ENCODE data around the gene ARHGAP31.

The ARHGAP31 gene

DNA sequence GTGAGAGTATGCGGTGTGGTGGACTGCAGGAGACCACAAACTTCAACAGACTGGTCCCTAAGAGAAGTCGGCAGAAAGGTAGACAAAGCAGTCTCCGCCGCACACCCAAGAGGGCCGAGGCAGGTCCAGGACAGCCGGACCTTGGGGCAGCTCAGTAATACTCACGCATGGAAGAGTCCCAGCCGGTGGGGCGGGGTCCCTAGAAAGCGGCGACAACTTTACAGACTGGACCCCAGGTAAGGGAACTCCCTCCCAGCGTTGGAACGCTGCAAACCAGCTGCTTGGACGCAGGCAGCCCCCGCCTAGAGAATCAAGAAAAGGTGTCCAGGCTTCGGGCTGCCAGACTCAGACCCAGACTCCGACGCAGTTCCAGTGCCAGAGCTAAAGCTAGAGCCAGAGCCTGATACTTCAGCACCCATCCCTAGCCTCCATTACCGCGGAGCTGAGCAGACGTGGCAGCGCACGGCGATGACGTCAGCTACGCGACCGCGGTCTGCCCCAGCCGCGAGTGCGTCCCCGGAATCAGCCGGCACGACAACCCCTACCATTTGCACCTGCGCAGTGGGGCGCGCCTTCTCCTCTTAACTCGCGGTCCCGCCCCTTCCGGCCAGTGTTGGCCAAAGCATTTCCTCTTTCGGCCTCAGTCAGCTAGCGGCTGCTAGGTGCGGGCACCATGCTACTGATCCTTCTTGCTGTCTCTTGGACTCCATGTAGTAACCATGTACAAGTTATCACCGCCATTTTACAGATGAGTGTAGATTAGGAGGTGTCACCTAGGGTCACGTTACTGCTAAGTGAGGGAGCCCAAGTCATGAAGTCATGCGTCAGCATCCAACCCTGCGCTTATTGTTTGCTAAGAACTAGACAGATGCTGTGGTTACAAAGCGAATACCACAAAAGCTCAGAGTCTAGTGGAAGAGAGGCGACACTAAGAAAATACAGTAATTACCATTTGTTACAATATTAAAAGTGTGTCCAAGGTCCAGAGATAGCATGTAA is 169.3 kb downstream of the ARHGAP31 start, which contains the start of gene TMEM39A:
Gene TMEM39A, minus strand, starts transcription at position 445 of the 999 bp plus-strand sequence. CDS start 1,541 bp downstream, outside the sequence.
- peak; percentile 98 for ATAC-seq
- TF ChIP-seq GLIS3 (CRISPR knock-in tag; IDR thresholded peaks at IDR 0.05) (peak; percentile 66; the same call in 1 of the 2 replicates), SNAI2 (CRISPR knock-in tag; IDR thresholded peaks at IDR 0.05) (peak; percentile 51; the same call in 1 of the 2 replicates), ZC3H10 (CRISPR knock-in tag; IDR thresholded peaks at IDR 0.05) (no peak), TOX (CRISPR knock-in tag; IDR thresholded peaks at IDR 0.05; ENCODE audit: borderline replicate concordance) (no peak)
- TF ChIP-seq, protein P1, sequence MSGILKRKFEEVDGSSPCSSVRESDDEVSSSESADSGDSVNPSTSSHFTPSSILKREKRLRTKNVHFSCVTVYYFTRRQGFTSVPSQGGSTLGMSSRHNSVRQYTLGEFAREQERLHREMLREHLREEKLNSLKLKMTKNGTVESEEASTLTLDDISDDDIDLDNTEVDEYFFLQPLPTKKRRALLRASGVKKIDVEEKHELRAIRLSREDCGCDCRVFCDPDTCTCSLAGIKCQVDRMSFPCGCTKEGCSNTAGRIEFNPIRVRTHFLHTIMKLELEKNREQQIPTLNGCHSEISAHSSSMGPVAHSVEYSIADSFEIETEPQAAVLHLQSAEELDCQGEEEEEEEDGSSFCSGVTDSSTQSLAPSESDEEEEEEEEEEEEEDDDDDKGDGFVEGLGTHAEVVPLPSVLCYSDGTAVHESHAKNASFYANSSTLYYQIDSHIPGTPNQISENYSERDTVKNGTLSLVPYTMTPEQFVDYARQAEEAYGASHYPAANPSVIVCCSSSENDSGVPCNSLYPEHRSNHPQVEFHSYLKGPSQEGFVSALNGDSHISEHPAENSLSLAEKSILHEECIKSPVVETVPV (CRISPR knock-in tag; IDR thresholded peaks at IDR 0.05): no peak
- TF ChIP-seq, protein P2, sequence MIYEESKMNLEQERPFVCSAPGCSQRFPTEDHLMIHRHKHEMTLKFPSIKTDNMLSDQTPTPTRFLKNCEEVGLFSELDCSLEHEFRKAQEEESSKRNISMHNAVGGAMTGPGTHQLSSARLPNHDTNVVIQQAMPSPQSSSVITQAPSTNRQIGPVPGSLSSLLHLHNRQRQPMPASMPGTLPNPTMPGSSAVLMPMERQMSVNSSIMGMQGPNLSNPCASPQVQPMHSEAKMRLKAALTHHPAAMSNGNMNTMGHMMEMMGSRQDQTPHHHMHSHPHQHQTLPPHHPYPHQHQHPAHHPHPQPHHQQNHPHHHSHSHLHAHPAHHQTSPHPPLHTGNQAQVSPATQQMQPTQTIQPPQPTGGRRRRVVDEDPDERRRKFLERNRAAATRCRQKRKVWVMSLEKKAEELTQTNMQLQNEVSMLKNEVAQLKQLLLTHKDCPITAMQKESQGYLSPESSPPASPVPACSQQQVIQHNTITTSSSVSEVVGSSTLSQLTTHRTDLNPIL (CRISPR knock-in tag; IDR thresholded peaks at IDR 0.05; ENCODE audit: low read depth): no peak
- TF ChIP-seq, protein P3, sequence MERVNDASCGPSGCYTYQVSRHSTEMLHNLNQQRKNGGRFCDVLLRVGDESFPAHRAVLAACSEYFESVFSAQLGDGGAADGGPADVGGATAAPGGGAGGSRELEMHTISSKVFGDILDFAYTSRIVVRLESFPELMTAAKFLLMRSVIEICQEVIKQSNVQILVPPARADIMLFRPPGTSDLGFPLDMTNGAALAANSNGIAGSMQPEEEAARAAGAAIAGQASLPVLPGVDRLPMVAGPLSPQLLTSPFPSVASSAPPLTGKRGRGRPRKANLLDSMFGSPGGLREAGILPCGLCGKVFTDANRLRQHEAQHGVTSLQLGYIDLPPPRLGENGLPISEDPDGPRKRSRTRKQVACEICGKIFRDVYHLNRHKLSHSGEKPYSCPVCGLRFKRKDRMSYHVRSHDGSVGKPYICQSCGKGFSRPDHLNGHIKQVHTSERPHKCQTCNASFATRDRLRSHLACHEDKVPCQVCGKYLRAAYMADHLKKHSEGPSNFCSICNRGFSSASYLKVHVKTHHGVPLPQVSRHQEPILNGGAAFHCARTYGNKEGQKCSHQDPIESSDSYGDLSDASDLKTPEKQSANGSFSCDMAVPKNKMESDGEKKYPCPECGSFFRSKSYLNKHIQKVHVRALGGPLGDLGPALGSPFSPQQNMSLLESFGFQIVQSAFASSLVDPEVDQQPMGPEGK (CRISPR knock-in tag; IDR thresholded peaks at IDR 0.05; ENCODE audit: borderline replicate concordance): 0 out of 2 replicates have a peak, but pooled peaks have one; percentile 11

DNA sequence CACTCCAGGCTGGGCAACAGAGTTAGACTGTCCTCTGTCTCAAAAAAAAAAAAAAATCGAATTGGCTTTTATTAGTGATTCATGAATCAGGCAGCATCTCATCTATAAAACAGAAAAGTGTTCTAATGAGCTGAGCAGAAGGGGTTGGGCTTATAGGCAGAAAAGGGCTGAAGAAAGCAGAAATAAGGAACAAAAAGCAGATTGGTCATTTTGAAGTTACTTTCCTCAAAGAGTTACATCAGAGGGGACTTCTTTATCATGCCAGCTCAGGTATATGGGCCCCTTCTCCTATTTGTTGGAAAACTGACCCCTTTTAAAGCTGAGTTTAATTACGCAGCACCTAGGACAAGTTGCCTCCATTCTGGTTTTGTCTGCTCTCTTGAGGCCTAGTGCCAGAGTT is 173.9 kb downstream of the ARHGAP31 start:
- TF ChIP-seq SNAI2 (CRISPR knock-in tag; IDR thresholded peaks at IDR 0.05): no peak
- TF ChIP-seq, protein P4, sequence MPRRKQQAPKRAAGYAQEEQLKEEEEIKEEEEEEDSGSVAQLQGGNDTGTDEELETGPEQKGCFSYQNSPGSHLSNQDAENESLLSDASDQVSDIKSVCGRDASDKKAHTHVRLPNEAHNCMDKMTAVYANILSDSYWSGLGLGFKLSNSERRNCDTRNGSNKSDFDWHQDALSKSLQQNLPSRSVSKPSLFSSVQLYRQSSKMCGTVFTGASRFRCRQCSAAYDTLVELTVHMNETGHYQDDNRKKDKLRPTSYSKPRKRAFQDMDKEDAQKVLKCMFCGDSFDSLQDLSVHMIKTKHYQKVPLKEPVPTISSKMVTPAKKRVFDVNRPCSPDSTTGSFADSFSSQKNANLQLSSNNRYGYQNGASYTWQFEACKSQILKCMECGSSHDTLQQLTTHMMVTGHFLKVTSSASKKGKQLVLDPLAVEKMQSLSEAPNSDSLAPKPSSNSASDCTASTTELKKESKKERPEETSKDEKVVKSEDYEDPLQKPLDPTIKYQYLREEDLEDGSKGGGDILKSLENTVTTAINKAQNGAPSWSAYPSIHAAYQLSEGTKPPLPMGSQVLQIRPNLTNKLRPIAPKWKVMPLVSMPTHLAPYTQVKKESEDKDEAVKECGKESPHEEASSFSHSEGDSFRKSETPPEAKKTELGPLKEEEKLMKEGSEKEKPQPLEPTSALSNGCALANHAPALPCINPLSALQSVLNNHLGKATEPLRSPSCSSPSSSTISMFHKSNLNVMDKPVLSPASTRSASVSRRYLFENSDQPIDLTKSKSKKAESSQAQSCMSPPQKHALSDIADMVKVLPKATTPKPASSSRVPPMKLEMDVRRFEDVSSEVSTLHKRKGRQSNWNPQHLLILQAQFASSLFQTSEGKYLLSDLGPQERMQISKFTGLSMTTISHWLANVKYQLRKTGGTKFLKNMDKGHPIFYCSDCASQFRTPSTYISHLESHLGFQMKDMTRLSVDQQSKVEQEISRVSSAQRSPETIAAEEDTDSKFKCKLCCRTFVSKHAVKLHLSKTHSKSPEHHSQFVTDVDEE (CRISPR knock-in tag; IDR thresholded peaks at IDR 0.05): no peak
- no peak for ATAC-seq

DNA sequence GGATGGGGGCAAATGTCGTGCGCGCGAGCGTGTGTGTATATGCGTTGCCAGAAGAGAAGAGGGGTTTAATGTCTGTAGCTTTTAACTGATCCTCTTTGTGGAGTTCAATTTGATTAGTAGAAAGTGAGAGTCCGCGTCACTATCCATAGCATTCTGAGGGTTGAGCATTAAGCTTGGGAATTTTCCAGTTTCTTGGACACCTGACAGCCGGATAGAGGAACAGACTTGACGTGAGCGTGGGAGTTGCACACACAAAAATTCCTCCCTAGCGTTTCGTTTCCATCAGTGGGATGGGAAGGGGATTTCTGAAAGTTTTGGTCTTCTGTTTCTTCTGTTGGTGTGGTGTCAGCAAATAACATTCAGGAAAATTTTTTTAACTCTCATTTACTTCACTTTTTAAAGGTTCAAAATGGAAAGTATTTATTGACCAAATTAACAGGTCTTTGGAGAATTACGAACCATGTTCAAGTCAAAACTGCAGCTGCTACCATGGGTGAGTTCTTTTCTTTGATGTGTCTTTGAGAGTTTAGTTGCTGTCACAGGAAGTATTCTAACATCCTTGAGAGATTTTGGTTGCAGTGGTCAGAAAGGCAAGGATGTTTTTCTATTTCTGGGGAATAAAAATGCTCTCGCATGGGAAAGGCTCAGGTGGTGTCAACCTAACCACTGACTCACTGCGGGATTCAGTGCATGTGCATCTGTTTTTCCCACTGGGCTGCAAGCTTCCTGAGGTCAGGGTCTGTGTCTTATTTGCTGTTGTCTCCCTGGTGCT is 175.4 kb downstream of the ARHGAP31 start:
- ATAC-seq: peak; percentile 54
- TF ChIP-seq CSDC2 (CRISPR knock-in tag; IDR thresholded peaks at IDR 0.05) (no peak), ZNF70 (CRISPR knock-in tag; IDR thresholded peaks at IDR 0.05) (no peak), ESRRG (CRISPR knock-in tag; IDR thresholded peaks at IDR 0.05) (no peak), GLIS3 (CRISPR knock-in tag; IDR thresholded peaks at IDR 0.05) (no peak), RARB (CRISPR knock-in tag; IDR thresholded peaks at IDR 0.05) (no peak), TOX (CRISPR knock-in tag; IDR thresholded peaks at IDR 0.05; ENCODE audit: borderline replicate concordance) (no peak), ZFP3 (CRISPR knock-in tag; IDR thresholded peaks at IDR 0.05) (no peak), BACH2 (CRISPR knock-in tag; IDR thresholded peaks at IDR 0.05; ENCODE audit: borderline replicate concordance) (no peak), OSR1 (CRISPR knock-in tag; IDR thresholded peaks at IDR 0.05) (no peak), ISL1 (CRISPR knock-in tag; IDR thresholded peaks at IDR 0.05) (no peak), ZNF8 (CRISPR knock-in tag; IDR thresholded peaks at IDR 0.05) (no peak)
- TF ChIP-seq, protein P5, sequence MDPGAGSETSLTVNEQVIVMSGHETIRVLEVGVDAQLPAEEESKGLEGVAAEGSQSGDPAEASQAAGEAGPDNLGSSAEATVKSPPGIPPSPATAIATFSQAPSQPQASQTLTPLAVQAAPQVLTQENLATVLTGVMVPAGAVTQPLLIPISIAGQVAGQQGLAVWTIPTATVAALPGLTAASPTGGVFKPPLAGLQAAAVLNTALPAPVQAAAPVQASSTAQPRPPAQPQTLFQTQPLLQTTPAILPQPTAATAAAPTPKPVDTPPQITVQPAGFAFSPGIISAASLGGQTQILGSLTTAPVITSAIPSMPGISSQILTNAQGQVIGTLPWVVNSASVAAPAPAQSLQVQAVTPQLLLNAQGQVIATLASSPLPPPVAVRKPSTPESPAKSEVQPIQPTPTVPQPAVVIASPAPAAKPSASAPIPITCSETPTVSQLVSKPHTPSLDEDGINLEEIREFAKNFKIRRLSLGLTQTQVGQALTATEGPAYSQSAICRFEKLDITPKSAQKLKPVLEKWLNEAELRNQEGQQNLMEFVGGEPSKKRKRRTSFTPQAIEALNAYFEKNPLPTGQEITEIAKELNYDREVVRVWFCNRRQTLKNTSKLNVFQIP (CRISPR knock-in tag; IDR thresholded peaks at IDR 0.05; ENCODE audit: borderline replicate concordance, low read depth): no peak
- TF ChIP-seq, protein P3 (CRISPR knock-in tag; IDR thresholded peaks at IDR 0.05; ENCODE audit: borderline replicate concordance): no peak
- TF ChIP-seq, protein P2 (CRISPR knock-in tag; IDR thresholded peaks at IDR 0.05; ENCODE audit: low read depth): no peak
- TF ChIP-seq, protein P4 (CRISPR knock-in tag; IDR thresholded peaks at IDR 0.05): no peak

All from SK-N-SH treated with all-trans-retinoic acid at 6 μM for 48 hours (cell line).